GM12874 (cell line): ENCODE results near the gene ZNF581.

Source experiments
- TF ChIP-seq, protein P1 (sequence below): IDR thresholded peaks from 2 replicates; pipeline ENCODE4 v1.5.1; 2011; ENCODE audit warnings: low read depth, mild to moderate bottlenecking, control low read depth, low read length, moderate library complexity; ENCODE audit not compliant: insufficient read depth

Gene ZNF581

DNA sequence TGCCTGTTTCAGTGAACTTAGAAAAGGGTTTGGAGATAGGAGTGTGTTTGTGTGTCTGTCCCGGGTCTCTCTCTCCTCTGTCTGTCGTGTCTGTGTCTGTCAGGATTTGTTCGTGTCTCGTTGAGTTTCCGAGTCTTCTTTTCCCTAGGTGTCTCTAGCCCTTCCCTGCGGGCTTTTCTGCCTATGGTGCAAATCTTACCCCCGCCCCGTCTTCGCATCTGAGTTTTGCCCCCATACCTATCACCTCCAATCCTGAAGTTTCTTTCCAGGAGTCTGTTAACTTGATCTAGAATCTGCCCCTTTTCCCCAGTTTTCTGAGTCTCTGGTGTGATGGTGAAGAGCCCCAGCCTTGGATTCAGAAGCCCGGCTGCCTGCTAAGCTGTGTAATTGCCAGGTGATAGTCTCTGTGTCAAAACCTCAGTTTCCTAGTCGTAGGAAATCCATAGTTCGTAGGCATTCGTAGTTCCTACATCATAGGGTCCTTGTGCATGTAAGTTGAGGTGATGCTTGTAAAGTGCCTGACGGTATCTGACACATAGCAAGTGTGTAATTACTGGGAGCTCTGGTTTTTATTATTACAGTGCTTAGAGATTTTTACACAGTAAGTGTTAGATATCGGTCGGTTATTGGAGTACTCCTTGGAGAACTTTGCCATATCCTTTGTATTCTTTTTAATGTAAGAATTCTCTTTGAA is 32.4 kb downstream of the ZNF581 start:
- TF ChIP-seq, protein P1, sequence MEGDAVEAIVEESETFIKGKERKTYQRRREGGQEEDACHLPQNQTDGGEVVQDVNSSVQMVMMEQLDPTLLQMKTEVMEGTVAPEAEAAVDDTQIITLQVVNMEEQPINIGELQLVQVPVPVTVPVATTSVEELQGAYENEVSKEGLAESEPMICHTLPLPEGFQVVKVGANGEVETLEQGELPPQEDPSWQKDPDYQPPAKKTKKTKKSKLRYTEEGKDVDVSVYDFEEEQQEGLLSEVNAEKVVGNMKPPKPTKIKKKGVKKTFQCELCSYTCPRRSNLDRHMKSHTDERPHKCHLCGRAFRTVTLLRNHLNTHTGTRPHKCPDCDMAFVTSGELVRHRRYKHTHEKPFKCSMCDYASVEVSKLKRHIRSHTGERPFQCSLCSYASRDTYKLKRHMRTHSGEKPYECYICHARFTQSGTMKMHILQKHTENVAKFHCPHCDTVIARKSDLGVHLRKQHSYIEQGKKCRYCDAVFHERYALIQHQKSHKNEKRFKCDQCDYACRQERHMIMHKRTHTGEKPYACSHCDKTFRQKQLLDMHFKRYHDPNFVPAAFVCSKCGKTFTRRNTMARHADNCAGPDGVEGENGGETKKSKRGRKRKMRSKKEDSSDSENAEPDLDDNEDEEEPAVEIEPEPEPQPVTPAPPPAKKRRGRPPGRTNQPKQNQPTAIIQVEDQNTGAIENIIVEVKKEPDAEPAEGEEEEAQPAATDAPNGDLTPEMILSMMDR = no peak

- TF ChIP-seq, protein P1 = no peak
Measured at GRCh38 chr19:55676383-55676782, 32.9 kb downstream of the ZNF581 start.

DNA sequence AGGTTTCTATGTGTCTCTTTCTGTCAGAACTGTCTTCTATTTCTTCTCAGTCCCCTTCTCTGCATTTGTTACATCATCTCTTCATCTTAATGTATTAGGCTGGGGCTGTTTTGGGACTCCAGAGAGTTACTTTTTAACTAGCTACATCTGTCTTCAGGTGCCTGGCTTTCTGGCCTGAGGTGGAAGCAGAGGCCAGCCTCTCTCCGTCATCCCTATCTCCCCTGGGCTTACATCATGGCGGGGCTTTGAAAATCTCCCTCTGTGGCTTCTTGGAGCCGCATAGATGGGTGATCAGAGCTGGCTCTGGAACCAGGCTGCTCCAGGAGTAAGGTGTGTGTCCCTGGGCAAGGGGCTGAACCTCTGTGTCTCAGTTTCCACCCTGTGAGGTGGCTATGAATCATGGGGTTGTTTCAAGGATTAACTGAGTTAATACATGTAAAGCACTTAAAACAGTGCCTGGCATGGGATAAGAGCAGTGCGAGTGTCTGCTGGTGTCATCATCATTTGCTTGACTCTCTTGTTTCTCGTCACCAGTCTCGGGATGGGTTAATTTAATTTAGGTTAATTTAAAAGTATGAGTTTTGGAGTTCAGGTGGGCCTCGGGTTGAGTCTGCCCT is 33.5 kb downstream of the ZNF581 start:
- TF ChIP-seq, protein P1 = no peak

DNA sequence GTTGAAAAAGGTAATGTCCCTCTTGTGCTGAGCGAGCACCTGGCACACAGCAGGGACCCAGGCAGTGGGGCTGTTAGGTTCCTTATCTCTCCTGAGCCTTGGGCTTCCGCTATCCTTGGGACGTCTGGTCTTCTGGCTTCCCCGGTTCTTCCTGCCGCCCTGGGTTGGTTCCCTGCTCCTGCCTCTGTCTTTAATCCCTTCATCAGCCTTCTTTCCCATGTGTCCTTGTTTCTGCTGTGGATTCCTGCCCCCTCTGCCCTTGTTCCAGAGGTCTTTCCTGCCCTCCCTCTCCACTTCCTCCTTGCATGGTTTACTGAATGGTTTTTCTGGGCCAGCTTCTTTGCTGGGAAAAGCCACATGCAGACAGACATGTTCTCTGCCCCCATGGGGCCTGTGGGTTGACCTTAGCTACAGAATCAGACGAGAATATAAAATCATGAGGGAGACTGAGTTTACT is 34.2 kb downstream of the ZNF581 start:
- TF ChIP-seq, protein P1 = no peak

- TF ChIP-seq, protein P1 = peak; percentile 60
Measured at GRCh38 chr19:55678121-55678671, 34.7 kb downstream of the ZNF581 start.

GRCh38 chr19:55679343-55680257 is 36.2 kb downstream of the ZNF581 start:
- TF ChIP-seq, protein P1 = no peak
